GM21619 (cell line): ENCODE data around the gene NAALADL1.

Experiments
- ATAC-seq: cut with Tn5 transposase; IDR thresholded peaks from one replicate; pipeline ENCODE4 v1.9.1; 2021; ENCODE audit not compliant: unreplicated experiment

The NAALADL1 gene

GRCh38 chr11:65058419-65059054 is at the start of gene NAALADL1:
TSS of gene NAALADL1 (minus strand) at chr11:65058553. CDS start at chr11:65058521, 32 bp downstream.
- ATAC-seq: no peak

- ATAC-seq: no peak
Observed at GRCh38 chr11:65107751-65108468, 49.6 kb upstream of the NAALADL1 start.

- ATAC-seq: no peak
Observed at GRCh38 chr11:65107078-65107477, 48.7 kb upstream of the NAALADL1 start.

- no peak for ATAC-seq
Observed at GRCh38 chr11:65104628-65105027, 46.3 kb upstream of the NAALADL1 start.

GRCh38 chr11:65103476-65103875 is 45.1 kb upstream of the NAALADL1 start:
- no peak for ATAC-seq

DNA sequence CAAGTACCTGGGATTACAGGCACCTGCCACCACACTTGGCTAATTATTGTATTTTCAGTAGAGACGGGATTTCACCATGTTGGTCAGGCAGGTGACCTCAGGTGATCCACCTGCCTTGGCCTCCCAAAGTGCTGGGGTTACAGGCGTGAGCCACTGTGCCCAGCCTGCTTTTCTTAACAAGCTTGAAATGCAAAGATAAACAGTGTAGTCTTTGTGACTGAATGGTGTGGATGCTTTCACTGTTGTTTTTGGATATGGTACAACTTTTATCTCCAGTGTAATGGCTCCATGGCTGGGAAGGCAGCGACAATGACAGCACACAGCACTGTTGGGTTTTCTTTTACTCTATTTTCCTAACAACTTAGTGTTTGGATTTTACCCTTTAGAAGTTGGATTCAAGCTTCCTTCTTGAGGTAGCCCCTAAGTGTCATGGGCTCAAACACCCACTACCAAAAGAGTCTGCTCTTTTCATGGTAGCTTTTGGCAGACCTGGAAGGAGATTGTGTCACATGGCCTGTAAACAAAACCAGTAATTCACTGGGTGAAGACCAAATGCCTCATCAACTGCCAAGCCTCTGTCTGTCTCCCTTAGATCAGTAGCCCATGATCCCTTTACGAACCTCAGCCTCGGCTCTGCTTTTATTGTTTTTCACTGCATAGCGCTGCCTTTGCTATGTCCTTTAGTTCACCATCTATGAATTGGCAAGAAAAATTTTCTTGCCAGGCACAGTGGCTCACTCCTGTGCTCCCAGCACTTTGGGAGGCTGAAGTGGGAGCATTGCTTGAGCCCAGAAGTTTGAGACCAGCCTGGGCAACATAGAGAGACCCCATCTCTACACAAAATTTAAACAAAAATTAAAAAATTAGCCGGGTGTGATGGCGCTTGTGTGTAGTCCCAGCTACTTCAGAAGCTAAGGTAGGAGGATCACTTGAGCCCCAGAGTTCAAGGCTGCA is 44.1 kb upstream of the NAALADL1 start:
- ATAC-seq: no peak

GRCh38 chr11:65100674-65101350 is 42.5 kb upstream of the NAALADL1 start:
- no peak for ATAC-seq

DNA sequence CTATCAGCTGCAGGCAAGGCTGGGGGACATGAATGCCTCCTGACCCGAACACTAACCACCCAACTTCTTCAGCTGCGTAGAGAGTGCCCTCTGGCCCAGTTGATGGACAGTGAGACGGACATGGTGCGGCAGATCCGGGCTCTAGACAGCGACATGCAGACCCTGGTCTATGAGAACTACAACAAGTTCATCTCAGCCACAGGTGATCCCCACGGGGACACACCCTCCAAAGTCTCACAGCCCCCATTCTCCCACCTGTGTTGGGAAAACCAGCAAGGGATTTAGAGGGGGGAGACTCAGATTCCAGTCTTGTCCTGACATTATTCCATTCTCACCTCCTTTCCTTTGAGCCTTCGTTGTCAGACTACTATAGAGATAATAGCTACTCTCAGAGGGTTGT is 38.6 kb upstream of the NAALADL1 start:
- no peak for ATAC-seq

DNA sequence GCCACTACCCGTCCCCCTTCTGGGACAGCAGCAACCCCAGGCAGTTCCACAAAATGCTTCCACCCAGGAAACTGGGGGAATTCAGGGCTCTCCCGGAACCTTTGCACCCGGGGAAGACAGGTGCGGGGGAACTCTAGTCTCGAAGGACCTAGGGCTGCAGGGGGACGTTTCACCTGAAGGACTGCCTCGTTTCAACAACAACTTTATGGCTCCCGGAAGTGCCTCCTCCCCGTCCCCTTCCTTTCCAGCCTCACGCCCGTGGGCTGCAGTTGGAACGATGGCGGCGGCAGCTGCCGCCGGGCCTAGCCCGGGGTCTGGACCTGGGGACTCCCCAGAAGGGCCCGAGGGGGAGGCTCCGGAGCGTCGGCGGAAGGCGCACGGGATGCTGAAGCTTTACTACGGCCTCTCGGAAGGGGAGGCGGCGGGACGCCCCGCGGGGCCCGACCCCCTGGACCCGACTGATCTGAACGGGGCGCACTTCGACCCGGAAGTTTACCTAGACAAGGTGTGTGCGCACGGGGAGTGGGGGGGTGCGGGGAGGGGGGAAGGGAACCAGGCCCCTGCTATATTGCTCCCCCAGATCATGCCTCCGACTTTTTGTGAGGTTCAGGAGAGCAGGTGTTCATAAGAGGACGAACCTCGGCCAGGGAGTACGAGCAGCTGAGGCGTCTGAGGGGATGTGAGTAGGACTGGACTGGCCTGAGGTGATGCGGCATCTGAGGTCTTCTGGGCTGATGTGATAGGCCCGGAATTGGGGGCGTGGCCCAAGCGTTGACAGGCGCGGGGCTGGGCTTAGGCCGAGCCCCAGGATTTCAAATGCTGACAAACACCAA is 37.8 kb upstream of the NAALADL1 start, which contains the start of gene VPS51:
Gene VPS51 (plus strand): TSS at position 241 of the 833 bp plus-strand sequence. CDS start 37 bp downstream, at position 278.
- ATAC-seq: peak; percentile 84

DNA sequence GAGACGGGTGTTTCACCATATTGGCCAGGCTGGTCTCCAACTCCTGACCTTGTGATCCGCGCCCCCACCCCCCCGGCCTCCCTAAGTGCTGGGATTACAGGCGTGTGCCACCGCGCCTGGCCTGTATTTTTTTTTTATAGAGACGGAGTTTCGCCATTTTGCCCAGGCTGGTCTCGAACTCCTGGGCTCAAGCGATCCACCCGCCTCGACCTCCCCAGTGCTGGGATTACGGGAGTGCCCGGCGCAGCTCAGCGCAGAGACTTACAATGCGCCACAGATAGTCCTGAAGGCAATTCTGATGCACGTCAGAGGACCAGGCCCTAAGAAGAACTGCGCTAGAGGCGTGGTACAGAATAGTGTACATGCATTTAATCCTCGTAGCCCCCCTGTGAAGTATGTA is 37.1 kb upstream of the NAALADL1 start:
- ATAC-seq: no peak

GRCh38 chr11:65090628-65091027 is 32.3 kb upstream of the NAALADL1 start:
- ATAC-seq: no peak

DNA sequence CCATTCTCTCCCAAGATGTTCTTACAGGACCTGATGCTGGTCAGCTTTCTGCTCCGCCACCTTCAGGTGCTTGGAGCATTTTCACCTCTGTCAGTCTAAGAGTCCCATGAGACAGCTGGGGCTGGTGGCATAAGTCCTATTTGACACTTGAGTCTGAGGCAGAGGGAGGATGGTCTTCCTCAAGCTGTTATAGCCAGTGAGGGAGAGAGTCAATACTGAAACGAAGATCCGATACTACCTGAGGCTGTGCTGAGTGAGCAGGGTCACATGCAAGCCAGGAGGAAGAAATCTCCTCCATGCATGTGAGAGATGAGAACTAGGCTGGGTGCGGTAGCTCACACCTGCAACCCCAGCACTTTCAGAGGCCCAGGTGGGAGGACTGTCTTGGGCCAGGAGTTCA is 31.3 kb upstream of the NAALADL1 start:
- ATAC-seq: no peak

GRCh38 chr11:65087827-65088226 is 29.5 kb upstream of the NAALADL1 start:
- no peak for ATAC-seq

GRCh38 chr11:65087216-65087615 is 28.9 kb upstream of the NAALADL1 start:
- ATAC-seq: no peak

- no peak for ATAC-seq
Observed at GRCh38 chr11:65086809-65087208, 28.5 kb upstream of the NAALADL1 start.

DNA sequence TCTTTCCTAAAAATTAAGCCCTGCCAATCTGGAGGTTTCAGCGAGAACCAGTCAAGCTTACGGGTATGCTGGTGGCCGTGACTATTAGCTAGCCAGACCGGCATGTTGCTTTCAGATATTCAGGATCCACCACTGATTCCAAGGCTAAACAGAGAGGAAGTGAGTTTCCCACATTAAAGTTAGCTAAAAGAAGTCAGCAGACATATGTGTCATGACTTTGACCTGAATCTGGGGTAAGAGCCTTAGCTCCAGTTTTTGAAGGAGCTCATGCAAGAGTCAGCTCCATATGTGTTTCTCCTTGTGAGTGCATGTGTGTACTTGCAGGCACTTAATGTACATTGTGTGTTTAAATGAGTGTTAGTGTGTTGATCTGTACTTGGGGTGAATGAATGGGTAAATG is 27.1 kb upstream of the NAALADL1 start:
- ATAC-seq: no peak

- no peak for ATAC-seq
Observed at GRCh38 chr11:65084598-65085375, 26.4 kb upstream of the NAALADL1 start.

GRCh38 chr11:65083834-65084597 is 25.7 kb upstream of the NAALADL1 start, which contains the start of the genes CDCA5 and ZFPL1:
TSS of gene CDCA5 (minus strand) at chr11:65084040. CDS start at chr11:65083978, 62 bp downstream.
TSS of gene ZFPL1 (plus strand) at chr11:65084222. CDS start at chr11:65084699, 477 bp downstream.
- ATAC-seq: peak; percentile 73
